HG02981 (cell line): ENCODE results near the gene U2SURP.
A peak's percentile ranks its signal among the peaks of the same experiment; 100 is the strongest.
"Not testable (repeated sequence)": the region's sequence is repeated elsewhere in the genome, so short reads cannot be mapped to it uniquely, and the experiment has no call there.

Experiments
- ATAC-seq: cut with Tn5 transposase; IDR thresholded peaks from one replicate; pipeline ENCODE4 v1.9.1; 2021; ENCODE audit warnings: mild to moderate bottlenecking, moderate library complexity; ENCODE audit not compliant: unreplicated experiment

U2SURP gene

DNA sequence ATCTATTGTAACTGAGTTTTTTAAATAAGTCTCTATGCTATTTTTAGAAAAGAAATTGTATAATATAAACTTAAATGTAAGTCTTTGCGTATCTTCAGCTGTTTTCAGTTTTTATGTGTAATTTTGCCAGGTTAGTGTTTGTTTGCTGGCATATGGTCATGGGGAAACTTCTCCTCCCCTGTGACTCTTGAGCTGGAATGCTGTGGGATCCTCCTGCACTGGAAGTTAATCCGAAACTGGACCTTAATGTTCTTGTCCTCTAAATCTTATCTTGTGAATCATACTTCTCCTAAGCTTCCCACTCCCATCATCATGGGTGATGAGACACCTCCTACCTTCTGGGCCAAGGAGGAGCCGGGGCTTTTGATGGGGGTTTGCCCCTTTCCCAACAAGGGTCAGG, 65.8 kb downstream of the U2SURP start:
- no peak for ATAC-seq

DNA sequence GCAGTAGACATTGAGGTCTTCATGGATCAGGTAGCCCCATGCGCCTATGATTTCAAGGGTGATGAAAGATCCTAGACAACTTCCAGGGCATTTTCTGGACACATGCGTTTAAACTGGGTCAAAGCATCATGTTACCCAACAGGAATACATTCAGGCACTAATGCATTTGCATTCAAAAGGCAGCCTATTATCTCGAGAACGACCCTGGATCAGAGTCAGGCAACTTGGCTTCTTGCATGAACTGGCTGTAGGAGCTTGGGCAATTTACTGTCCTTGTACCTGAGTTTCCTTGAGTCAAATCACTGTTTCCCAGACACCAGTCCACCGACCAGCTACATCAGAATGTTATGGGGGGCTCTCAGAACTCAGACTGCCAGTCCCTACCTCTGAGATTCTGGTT, 66.7 kb downstream of the U2SURP start:
- no peak for ATAC-seq

- no peak for ATAC-seq
These were observed 69.7 kb downstream of the U2SURP start for GRCh38 chr3:143070977-143071551.

DNA sequence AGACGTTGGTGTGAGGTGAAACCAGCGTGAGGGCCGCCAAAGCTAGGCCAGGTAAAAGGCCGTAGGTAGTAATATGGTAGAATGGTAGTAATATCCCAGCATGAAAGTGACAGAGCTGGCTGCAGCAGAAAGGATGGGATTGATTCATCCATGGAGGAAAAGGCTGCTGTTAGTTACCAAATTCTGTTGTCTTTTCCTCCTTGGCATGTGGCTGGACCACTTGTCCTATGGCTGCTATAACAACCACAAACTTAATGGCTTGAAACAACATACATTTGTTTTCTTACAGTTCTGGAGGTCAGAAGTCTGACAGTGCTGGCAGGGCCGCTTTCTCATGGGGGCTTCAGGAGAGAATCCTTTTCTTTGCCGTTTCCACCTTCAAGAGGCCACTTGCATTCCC, 70.4 kb downstream of the U2SURP start:
- no peak for ATAC-seq

GRCh38 chr3:143072298-143073020, 71.1 kb downstream of the U2SURP start:
- ATAC-seq, result not testable (repeated sequence)

- ATAC-seq, result not testable (repeated sequence)
These were observed 72.2 kb downstream of the U2SURP start for GRCh38 chr3:143073541-143073940.

GRCh38 chr3:143073983-143074382, 72.6 kb downstream of the U2SURP start:
- ATAC-seq, result not testable (repeated sequence)

DNA sequence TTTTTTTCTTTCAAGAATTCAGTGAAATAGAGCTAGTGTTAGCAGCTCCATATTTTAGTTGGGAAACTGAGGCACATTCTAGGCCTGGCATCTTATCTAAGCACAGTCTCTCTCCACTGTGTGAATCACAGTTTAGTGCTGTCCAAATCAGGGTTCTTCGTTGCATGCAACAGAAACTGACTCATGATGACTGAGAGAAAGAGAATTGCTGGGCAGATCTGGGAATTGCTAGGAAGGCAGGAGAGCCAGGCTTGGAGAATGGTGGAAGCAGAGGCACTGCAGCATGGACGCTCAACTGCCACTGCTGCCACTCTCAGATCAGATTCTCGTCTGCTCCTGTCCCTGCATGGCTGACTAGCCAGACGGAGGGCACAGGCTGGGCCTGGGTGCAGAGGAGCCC, 77.5 kb downstream of the U2SURP start:
- ATAC-seq, result no peak

DNA sequence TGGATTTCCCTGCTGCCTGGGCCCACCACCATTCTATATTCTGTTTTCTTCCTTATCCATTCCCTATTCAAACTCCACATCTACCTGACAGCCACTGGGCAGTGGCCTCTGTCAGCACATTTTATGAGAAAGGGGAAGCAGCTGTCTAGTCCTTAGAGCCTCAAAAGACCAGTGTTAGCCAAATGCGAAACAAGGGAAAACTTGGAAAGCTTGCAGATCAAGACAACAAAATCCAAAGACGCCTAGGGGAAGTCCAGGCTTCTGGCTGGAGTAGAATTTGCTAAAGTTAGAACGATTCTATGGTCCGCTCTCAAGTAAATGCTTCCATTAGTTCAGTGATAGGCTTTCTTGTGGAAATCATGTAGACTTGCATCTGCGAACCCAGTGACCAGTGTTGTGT, 78.8 kb downstream of the U2SURP start:
- ATAC-seq, result no peak

DNA sequence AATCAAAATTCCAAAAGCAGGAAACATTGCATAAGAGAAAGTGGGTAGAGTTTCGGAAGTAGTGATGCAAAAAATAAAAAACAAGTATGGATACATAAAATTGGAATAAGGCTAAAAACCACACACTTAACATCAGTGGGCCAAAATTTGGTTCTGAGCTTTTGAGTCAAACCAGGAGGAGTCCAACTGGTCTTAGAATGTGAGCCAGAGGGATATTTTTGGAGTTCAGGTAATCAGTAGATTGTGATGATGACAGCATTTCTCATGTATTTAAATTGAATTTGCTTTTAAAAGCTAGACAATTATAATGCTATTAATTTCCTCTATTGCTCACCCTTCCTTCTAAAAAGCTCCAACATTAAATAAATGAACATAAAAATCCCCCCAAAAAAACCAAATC, 80.0 kb downstream of the U2SURP start:
- ATAC-seq, result no peak

GRCh38 chr3:143081844-143082778, 80.7 kb downstream of the U2SURP start:
- ATAC-seq, result peak; percentile 71

DNA sequence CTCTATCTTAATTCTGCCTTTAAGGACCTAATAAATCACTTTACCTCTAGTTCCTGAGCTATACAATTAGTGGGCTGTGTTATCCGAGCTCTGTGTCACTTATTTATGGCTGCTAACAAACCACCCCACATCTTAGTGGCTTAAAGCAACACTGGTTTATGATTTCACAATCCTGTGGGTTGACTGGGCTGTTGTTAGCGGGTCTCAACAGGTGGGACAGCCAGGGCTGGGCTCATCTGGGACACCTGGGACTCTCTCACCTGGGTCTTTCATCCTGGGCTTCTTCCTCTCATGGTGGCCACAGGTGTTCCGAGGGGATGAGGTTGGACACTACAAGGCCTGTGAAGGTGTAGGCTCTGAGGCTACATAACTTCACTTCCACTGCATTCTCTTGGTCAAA, 82.4 kb downstream of the U2SURP start:
- no peak for ATAC-seq

DNA sequence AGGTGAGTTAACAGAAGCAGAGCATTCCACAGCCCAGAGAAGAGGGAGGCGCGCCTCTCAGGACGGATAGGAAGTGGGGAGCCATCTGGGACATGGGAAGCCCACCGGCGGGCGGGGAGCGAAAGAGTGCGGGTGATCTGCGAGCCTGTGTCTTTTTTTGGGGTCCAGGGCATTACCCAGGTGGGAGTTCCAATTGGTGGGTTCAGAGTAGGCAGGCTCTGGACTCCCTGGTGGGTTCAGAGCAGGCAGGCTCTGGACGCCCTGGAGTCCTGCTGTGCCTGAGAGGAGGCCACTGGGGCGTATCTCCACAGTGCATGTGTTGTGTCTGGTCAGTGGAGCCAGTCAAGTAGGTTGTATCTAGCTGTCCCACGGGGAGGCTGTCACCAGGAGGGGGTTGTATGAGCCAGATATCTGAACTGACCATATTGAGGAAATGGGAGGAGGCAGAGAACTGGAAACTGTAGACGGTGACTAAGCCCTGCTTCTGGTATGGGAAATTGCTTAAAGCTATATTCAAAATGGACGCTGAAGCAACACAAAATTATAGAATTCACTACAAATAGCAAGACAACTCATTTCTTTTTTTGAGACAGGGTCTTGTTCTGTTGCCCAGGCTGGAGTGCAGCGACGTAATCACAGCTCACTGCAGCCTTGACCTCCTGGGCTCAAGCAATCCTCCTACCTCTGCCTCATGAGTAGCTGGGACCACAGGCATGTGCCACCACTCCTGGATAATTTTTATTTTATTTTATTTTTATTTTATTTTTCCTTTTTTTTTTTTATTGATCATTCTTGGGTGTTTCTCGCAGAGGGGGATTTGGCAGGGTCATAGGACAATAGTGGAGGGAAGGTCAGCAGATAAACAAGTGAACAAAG, 83.7 kb downstream of the U2SURP start:
- peak; percentile 62 for ATAC-seq

- no peak for ATAC-seq
These were observed 87.5 kb downstream of the U2SURP start for GRCh38 chr3:143088835-143089234.

- ATAC-seq, result no peak
These were observed 88.6 kb downstream of the U2SURP start for GRCh38 chr3:143089965-143090364.

DNA sequence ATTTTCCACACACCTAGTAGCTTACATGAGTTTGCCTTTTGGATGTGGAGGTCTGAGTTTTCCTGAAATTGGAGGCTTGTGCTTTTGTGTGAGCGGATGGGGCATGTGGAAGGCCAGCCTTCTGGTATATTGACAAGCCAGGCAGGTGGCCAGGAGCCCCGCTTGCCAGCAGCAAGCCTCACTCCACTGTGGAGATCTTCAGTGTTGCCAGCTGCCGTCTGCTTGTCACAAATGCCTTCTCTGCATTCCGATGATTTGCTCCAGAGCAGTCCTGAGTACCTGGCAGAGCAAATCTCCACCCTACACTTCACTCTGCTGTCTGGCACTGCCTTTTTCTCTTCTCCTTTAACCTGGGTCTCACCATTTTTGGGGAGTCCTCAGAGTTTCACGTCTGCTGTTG, 89.1 kb downstream of the U2SURP start:
- no peak for ATAC-seq

DNA sequence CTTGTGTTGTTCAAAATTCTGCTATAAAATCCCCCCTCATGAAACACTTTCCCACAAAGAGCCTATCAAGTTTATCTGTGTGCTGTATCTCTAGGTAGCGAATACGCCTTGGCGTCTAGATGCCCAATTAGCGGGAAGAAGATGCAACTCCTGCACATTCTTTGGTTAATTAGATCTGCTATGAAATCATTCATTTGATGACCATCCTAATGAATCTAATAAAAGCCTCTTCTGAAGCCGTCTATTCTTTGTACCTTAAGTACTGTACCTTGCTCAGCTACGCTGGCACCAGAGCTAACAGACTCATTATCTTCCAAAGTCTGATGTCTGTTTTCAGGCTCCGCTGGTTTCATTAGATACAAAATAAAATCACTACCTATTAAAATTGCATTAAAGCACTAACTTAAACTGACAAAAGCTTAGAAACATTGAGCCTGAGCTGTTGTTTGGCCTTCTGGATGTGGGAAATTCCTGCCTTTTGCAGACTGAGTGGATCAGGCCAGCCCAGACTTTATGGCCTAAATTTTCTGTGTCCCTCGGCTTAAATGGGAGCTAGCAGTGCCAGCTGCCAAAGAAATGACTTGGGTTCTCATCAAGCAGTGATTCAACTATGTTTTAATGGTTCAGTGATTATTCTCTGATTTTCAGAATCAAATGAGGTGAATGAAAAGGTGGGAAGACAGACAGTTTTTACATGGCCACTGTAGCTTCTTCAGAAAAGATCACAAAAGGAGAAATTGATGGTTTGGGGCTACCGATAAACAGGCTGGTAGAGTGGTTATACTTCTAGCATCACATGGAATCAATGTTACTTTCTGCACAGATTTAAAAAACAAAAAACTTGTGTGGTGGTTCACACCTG, 89.8 kb downstream of the U2SURP start:
- no peak for ATAC-seq

DNA sequence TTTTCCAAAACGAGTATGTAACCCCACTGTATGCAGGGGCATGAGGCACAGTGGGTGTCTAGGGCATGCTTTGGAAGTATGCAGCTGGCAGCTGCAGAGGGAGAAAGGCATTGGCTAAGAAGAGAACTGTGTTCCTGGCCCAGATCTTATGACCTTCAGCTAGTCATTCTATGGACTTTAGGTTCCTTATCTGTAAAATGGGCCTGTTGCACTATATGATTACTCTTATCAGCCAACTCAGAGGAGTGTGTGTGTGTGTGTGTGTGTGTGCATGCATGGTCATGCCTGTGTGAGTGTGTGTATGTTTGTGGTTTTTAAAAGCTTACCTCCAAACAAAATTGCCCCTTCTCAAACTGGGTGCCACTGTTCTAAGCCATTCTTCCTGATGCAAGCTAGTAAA, 90.8 kb downstream of the U2SURP start:
- no peak for ATAC-seq

DNA sequence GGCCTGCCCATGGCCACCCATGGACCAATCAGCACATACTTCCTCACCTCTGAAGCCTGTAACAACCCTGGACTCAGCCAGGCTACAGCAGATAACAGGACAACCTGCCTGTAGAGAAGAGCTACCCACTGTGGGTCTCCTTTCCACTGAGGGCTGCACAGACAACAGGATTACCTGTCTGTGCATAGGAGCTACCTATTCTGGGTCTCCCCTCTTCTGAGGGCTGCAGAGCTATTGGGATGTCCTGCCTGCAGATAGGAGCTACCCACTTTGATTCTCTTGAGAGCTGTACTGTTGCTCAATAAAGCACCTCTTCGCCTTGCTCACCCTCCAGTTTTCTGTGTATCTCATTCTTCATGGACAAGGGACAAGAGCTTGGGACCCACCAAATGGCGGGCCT, 94.4 kb downstream of the U2SURP start:
- no peak for ATAC-seq
